HG02870 (cell line): Measurements from ENCODE around the gene DYNC2LI1.

Experiments
- ATAC-seq: cut with Tn5 transposase; IDR thresholded peaks from one replicate; pipeline ENCODE4 v1.9.1; 2021; ENCODE audit warnings: mild to moderate bottlenecking, moderate library complexity; ENCODE audit not compliant: unreplicated experiment

Gene DYNC2LI1

GRCh38 chr2:43812947-43813346 lies 39.1 kb downstream of the DYNC2LI1 start:
- ATAC-seq: no peak

- no peak for ATAC-seq
Observed at GRCh38 chr2:43814711-43815110, 40.9 kb downstream of the DYNC2LI1 start.

DNA sequence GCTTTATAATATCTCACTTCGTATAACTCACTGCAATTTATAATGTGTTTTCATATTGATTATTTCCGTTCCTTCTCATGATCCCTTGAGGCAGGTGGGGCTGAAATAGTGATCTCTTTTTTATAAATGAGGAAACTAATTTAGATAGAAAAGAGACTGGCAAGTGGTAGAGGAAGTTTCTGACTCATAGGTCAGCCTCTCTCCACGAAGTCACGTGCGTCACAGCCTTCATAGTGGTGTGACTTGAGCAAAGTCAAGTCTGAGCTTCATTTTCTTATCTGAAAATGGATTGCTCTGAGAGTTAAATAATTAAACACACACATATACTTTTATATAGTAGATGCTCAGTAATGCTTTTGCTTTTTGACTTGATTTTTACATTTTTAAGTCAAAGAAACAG lies 44.9 kb downstream of the DYNC2LI1 start:
- no peak for ATAC-seq

GRCh38 chr2:43819491-43820163 lies 45.8 kb downstream of the DYNC2LI1 start:
- ATAC-seq: no peak

DNA sequence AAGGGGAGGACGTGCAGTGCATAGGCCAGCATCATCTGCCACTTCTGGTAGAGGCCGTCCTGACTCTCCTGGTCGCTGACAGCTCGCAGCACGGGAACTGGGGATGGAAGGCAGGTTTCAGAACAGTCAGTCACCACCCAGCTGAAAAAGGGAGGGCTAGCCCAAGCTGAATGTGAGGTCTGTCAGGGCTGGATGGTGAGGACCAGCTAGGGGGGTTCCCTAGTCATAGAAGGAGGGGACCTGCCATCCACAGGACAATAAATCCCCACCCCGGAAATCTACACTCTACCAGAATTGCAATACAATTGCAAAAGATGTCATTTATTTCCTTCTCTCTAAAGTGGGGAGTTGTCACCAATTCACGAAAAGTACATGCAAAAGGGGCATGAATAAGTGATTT lies 49.0 kb downstream of the DYNC2LI1 start:
- no peak for ATAC-seq

DNA sequence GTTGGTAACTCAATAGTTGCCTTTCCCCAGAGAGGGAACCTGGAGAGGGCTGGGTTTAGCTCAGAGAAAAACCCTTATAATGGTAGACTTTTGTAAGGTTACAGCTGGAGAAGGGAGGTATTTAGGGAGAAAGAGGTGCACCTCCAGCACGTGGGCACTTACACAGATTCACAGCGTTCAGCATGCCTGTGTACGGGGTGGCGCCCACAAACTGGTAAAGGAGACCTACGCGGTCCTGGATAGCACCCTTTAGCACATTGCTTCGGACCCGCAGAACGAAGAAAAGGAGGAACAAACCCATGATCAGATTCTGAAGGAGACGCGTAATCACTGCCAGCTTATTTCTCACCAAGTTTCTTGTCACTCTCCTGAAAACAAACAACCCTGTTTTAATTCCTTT lies 49.9 kb downstream of the DYNC2LI1 start:
- no peak for ATAC-seq

DNA sequence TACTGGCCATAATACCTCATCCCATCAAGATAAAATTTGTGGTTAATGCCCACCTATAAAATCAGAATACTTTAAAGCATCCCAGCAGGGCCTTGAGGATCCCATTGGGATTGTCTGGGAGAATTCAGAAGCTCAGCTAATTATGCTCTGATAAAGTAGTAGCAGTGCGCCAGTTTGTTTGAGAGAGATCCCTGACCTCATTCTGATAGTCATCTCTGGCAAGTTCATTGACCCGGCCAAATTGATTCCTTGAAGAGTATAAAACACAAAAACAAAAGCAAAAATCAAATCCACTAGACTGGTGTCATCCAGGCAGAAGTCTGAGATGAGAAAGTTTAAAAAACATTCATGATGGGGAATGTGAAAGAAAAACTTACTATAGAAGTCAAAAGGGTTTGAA lies 50.7 kb downstream of the DYNC2LI1 start:
- ATAC-seq: no peak

- ATAC-seq: no peak
Observed at GRCh38 chr2:43824951-43825493, 51.2 kb downstream of the DYNC2LI1 start.

GRCh38 chr2:43825841-43826240 lies 52.0 kb downstream of the DYNC2LI1 start:
- no peak for ATAC-seq

DNA sequence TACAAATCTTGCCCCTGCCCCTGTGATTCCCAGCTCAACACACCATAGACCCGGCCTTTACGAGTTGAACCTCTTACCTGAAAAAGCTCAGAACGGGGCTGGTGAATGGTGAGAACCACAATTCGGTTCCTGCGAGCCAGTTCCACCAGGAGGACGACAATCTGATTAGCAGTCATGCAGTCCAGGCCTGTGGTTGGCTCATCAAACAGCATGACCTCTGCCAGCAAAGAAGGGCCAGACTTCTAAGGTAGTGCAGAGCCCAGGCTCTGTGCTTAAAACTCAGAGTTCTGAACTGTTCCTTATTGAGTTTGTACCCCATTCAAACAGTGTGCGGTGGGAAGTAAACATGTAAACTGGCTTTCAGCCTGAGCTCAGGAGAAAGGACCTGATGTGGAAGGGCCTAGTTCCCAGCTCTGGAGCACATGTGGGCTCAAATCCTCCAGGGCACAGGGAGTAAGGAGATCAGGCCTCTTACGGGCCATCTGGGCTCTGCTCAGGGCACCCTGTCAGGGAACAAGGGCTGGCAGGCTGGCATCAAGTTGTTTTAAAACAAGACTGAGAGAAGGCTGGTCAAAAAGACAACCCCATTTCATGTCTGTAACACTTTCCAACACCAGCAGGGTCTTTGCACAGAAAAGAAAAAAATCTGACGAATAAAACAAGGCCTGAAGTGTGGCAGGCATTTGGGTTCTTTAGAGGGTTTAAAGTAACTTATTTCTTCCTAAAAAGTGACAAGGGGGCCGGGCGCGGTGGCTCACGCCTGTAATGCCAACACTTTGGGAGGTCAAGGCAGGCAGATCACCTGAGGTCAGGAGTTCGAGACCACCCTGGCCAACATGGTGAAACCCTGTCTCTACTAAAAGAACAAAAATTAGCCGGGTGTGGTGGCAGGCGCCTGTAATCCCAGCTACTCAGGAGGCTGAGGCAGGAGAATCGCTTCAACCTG lies 52.7 kb downstream of the DYNC2LI1 start:
- no peak for ATAC-seq

DNA sequence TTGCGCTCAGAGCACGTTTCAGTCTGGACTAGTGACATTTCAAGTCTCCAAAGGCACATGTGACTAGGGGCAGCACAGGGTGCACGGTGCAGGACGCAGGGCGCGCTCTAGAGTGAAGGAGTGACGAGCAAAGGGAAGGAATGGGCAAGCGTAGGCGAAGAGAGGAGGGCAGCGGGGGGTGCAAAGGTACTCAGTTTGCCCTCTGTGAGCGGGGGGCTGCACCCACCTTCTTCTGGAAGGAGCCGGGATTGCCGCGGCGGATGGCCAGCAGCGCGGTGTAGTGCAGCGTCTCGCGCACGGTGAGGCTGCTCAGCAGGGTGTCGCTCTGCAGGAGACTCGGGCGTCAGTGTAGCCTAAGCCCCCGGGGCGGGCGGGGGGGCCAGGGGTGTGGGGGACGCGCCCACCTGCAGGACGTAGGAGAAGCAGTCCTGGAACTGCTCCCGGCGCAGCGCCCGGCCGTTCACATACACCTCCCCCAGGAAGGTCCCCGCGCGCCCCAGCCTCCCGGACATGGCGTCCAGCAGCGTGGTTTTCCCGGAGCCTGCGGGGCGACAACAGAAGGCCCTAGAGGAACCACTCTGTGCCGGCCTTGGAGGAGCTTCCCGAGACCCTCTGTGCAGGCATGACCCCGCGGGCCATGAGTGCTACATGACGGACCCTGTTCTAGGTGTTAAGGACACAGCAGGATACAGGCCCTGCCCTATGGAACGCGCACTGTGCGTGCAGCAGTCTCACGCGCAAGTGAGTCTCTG lies 57.9 kb downstream of the DYNC2LI1 start:
- ATAC-seq: no peak

DNA sequence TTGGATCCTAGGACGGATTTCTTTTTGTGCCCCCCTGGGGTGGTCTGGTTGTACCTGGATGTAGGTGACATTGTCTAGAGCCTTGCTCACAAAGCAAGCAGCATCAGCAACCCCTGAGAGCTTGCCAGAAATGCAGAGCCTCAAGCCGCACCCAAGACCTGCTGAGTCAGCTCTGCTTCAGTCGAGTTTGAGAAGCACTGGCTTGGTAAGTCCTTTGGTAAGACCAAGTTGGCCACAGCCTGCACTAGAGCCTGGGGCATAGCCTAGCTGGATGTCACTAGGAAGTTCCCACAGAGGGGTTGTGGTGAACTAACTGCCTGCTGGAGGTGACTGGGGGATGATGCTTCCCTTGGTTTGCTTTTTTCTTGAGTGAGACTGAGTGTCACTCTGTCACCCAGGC lies 58.6 kb downstream of the DYNC2LI1 start:
- ATAC-seq: no peak

DNA sequence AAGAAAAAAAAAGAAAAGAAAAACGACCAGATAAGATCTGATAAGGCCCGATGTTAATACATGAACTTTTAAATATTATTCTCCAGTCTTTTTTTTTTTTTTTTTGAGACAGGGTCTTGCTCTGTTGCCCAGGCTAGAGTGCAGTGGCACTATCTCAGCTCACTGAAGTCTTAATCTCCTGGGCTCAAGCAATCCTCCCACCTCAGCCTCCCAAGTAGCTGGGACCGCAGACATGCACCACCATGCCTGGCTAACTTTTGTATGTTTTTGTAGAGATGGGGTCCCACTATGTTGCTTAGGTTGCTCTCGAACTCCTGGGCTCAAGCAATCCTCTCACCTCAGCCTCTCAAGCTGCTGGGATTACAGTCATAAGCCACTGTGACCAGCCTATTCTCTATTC lies 63.2 kb downstream of the DYNC2LI1 start:
- no peak for ATAC-seq

DNA sequence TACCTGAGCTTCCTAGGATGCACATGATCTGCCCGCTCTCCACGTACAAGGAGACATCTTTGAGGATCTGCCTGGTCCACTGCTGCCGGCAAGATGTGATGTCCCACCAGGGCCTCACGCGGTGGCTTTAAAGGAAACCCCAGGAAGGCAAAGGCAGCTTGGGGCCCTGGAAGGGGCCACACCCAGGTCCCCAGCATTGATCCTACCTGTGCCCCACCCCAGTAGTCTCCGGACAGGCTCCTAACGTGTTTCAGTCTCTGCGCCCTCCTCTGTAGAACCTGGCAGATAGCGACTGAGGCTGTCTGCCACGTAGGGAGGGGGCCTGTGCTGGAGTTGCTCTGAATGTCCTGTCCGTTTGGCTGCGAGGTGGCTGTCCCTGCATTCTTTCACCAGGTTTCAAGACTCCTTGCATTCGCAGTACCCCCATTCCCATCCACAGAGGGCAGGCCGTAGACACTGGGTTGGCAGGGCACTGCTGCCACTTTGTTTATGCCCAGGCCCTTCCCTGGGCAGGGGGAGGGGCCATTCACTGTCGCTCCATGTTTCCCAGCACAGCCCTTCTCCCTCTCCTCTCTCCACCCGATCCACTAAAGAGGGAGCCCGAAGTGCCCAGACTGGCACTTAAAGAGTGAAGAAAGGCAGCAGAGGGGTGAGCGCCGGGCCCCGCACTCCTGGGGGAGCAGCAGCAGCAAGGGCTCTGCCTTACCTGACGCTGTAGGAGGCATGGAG lies 64.2 kb downstream of the DYNC2LI1 start:
- ATAC-seq: no peak

GRCh38 chr2:43838560-43839267 lies 64.9 kb downstream of the DYNC2LI1 start, which contains the start of the genes ABCG5 and ABCG8:
ABCG5 (minus strand) TSS chr2:43838839; CDS start chr2:43838679, 160 bp downstream.
ABCG8 (plus strand) TSS chr2:43838971; CDS start chr2:43839054, 83 bp downstream.
- ATAC-seq: no peak

GRCh38 chr2:43839776-43840564 lies 66.1 kb downstream of the DYNC2LI1 start:
- ATAC-seq: no peak

GRCh38 chr2:43840965-43841364 lies 67.1 kb downstream of the DYNC2LI1 start:
- no peak for ATAC-seq

DNA sequence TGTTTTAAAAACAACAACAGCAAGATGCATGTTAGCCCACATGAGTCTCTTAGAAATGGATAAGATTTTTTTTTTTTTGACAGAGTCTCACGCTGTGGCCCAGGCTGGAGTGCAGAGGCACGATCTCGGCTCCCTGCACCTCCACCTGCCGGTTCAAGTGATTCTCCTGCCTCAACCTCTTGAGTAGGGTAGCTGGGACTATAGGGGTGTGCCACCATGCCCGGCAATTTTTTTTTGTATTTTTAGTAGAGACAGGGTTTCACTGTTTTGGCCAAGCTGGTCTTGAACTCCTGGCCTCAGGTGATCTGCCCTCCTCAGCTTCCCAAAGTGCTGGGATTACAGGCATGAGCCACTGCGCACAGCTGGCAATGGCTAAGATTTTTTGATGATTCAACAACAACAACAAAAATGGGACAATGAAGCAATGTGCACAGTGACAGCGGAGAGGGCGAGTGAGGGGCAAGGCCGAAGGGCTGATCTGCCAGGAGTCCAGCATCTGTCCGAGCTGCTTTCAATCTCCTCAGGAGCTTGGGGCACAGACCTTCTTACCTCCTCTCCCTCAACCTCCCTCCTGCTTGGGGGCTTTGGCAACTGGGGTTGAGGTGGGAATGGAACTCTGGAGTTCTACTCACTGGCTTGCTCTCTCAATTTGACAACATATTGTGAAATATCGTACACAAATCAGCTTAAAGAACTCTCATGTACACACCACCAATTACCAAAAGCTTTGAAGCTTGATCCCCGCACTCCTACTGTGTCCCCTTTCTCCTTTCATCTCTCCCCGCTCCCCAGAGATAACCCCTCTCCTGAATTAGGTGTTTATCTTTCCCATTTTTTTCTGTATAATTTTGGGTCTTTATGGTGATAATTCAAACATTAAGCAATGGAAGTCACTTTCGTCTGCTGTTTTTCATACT lies 68.4 kb downstream of the DYNC2LI1 start:
- no peak for ATAC-seq
